CD4-positive, alpha-beta T cell treated with Interferon alpha-2 for 1 hour (primary cell): ENCODE measurements around the gene PHYHIPL.
A peak's percentile ranks its signal among the peaks of the same experiment; 100 is the strongest.
"Not testable (repeated sequence)": the region's sequence is repeated elsewhere in the genome, so short reads cannot be mapped to it uniquely, and the experiment has no call there.

Experiments
- DNase-seq, 2 donors: peaks; one replicate each; pipeline ENCODE4 v3.0.0-alpha.2; 2020 to 2022

The PHYHIPL gene

GRCh38 chr10:59206204-59206720 lies 29.8 kb downstream of the PHYHIPL start:
- no peak for DNase-seq

DNA sequence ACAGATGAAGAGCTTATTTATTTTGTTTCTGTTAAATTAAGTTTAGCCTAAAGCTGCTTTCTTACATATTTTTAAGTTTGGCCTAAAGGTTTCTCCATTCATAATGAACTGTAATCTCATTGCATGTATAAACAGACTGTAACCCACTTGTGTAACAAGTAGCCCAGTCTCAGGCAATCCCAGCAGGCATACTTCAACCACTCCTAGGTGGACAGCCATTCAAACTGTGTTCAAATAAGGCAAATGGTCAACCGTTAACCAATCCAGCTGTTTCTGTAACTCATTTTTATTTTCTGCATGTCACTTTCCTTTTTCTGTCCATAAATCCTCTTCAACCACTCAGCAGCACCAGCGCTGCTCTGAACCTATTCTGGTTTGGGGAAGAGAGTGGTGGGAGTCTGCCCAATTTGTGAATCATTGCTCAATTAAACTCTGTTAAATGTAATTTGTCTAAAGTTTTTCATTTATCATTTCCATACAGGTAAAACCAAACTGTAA lies 35.9 kb downstream of the PHYHIPL start:
- DNase-seq, result no peak

DNA sequence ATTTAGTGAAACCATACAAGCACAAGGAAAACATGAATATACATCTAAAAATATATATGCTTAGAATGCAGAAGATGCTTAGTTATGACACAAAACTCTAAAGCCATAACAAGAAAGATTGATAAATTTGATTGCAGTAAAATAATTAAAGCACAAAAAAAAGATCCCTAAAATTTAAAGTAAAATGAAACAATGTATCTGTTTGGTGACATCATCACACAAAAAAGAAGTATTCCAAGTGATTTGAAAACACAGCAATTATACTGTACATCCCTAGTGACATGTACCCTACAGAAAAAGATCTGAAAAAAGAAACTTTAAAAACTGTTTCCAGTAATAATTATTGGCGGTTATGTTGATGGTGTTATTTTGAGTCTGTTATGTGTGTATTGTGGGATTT lies 37.7 kb downstream of the PHYHIPL start:
- DNase-seq, result no peak

DNA sequence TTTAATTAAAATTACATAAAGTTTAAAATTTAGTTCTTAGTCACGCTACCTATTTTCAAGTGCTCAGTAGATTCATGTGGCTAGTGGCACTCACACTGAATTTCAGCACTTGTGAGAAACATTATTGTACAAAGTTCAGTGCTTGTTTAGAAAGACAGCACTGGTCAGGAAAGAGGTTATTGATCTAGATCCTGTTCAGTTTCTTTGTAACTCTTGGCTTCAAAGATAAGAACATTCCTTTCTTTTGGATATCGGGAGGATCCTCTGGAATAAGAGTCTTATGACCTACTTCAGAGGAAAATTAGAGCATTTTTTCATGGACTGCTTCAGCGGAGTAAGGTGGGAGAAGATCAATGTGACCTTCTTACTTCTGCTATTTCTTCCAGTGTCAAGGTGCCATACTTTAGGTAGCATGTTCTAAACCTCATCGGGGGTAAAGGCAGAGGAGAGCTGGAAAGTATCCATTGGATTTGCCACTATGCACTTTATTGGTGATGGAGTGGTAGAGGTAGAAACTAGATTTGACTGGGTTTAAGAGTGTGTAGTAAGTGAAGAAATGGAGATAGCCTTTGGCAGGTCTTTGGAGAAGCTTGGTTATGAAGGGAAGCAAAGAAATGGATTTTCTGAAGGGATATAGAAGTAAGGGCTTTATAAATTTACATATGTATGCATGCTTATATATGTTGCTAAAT lies 39.9 kb downstream of the PHYHIPL start:
- DNase-seq, result no peak

DNA sequence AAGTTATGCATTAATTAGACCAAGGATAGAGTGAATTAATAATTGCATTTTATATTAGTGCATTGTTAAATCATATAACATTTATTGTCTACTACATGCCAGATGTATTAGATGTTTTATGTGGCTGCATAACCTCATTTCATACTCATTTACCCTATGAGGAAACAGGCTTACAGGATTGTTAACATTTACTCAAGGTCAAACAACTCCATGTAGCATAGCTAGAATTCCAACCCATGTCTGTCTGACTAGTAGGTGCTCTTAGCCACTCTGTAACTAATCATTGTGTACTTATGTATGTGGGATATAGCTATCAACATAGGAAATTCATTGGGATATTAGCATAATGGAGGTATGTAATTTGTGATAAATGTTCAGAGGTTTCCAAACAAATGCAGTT lies 46.3 kb downstream of the PHYHIPL start:
- DNase-seq, result no peak

- not testable (repeated sequence) for DNase-seq
Measured at GRCh38 chr10:59223597-59223996, 47.2 kb downstream of the PHYHIPL start.

DNA sequence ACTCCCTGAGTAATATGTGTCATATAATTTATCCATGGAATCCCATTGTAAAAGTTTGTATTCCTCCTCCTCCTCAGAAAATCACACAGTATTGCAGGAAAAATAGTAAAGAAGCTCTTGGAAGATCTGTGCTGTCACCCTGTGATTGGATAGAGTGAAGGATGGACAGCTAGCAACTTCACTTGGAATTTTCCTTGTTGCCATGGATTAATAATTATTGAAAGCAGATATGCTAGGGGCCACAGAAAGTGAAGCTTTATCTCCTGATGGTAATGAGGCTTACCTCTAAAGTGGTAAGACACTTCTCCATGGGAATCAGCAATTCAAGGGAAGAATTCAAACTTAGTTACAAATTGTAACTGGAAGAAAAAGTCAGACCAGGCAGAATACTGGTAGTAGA lies 48.8 kb downstream of the PHYHIPL start:
- DNase-seq, result no peak

DNA sequence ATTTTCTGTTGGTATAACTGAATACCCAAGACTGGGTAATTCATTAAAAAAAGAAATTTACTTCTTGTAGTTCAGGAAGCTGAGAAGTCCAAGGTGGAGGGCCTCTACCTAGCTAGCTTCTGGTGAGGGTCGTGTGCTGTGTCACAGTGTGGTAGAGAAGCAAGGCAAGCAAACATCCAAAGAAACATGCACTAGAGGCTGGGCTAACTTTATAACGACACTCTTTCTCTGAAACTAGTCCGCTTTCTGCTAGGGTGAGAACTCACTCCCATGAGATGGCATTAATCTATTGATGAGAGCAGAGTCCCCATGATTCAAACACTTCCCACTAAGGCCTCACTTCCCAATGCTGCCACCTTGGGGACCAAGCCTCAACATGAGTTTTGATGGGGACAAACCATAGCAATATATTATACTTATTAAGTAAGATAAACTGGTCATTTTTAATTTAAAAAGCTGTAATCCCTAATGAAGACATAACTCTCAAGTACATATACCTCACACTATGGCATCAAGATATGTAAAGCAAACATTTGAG lies 50.8 kb downstream of the PHYHIPL start:
- DNase-seq, result no peak

DNA sequence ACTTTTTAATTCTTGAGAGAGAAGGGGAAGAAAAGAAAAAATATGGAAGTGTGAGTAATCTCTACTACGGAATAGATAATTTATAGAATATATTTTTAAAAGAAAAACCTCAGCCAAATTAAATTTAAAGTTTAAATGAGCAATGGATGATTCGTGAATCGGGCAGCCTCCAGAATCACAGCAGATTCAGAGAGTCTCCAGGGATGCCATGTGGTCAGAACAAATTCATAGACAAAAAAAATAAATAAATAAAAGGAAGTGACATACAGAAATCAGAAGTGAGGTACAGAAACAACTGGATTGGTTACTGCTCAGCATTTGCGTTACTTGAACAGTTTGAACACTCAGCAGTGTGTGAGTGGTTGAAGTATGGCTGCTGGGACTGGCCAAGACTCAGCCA lies 53.0 kb downstream of the PHYHIPL start:
- no peak for DNase-seq

DNA sequence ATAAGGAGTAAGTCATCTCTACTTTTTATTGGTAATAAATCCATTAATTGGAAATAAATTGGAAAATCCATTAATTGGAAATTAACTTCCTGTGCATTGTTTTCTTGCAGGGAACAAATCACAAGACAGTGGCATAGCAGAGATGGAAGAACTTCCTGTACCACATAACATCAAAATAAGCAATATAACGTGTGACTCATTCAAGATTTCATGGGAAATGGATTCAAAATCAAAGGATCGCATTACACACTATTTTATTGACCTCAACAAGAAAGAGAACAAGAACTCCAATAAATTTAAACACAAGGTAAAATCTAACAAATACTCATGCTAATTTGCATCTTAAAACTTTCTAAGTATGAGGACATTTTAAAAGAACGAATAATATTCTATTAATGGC lies 57.8 kb downstream of the PHYHIPL start:
- DNase-seq, result no peak

DNA sequence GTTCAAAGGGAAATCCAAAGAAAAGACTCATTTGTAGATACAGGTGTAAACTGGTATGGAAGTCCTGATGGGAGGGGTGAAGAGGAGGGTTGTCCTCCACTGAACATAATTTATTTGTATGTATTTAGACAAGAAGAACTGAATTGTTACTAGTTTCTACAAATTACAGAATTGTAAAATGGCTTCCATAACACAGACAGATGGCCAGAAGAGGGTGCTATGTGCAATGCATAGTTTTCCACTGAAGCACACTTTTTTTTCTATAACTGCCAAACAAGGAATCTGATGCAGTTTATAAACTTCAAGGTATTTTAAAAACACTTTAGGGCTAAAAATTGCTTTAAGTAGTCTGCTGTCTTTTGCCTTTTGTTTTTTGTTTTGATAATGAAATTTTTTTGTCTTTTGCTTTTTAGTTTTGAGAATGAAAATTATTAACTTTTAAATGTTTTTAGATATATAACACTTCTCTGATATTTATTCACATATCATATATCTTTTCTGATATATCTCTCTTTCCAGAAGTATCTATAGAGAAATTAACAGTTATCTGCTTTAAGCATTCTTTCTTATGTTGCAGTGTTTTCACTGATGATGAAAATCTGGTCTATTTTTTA lies 58.5 kb downstream of the PHYHIPL start:
- no peak for DNase-seq

DNA sequence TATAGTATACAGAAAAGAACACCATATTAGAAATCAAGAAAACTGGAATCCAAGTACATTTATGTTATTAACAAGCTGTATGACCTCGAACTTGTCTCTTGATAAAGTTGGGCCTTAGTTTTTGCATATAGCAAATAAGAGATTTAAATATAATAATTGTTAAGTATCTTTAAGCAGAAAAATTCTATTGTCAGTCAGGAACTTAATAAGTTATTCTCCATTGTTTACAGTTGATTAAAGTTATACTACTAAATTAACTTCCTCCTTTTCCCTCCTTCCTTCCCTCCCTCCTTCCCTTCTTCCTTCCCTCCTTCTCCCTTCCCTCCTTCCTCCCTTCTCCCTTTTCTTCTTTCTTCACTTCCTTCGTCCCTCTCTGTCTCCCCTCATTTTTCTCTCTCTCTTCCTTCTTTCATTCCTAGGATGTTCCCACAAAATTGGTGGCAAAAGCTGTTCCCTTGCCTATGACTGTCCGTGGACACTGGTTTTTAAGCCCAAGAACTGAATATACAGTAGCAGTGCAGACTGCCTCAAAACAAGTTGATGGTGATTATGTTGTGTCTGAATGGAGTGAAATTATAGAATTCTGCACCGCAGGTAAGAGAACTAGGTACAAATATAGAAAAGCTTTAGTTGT lies 59.7 kb downstream of the PHYHIPL start:
- no peak for DNase-seq

- no peak for DNase-seq
Measured at GRCh38 chr10:59237775-59238174, 61.3 kb downstream of the PHYHIPL start.

DNA sequence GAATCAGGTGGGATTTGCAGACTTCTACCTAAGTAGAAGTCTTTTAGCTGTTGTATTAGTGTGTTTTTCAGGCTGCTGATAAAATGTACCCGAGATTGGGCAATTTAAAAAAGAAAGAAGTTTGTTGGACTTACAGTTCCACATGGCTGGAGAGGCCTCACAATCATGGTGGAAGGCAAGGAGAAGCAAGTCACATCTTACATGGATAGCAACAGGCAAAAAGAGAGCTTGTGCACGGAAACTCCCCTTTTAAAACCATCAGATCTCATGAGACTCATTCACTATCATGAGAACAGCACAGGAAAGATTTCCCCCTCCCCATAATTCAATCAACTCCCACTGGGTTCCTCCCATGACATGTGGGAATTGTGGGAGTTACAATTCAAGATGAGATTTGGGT lies 62.7 kb downstream of the PHYHIPL start:
- not testable (repeated sequence) for DNase-seq

- peak in 1 of 2 donors; percentile 4 for DNase-seq
Measured at GRCh38 chr10:59240582-59241183, 64.2 kb downstream of the PHYHIPL start.

- no peak for DNase-seq
Measured at GRCh38 chr10:59242057-59242456, 65.6 kb downstream of the PHYHIPL start.

DNA sequence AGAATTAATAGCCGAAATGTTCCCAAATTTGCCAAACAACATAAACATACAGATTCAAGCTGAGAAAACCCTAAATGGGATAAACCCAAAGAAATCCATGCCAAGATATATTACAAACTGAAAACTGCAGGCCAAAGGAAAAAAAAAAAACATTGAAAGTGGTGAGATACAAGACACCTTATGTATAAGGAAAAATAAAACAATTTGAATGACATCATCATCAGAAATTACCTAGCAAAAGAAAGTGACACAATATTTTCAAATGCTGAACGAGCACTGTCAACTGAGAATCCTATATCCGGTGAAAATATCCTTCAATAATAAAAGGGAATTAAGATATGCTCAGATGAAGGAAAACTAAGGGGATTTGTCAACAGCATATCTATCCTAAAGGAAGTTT lies 66.5 kb downstream of the PHYHIPL start:
- DNase-seq, result no peak

DNA sequence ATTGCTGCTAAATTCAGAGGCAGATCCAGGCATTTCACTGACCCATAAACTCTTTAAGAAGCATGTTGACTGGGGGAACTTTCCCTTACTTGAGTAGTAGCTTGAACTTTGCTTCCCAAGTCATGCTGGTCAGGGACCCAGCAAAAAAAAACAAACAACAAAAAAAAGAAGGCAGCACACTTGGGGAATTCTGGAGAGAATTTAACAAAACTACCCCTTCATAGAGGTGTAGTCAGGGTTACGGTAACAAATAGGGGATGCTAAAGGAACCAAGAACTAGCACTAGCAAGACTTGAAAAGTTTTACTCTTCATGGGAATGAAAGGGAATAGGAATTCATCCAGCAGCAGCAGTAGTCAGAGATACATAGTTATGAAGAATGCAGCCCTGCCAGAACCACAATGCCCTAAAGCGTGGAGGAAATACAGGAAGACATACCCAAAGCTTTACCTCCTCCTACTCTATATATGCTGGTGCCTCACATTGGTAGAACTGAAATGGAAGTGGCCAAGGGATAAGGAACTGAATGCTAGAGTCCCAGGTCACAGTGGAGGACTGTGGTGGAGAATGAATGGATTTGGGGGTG lies 67.3 kb downstream of the PHYHIPL start:
- DNase-seq, result no peak

- DNase-seq, result no peak
Measured at GRCh38 chr10:59244871-59245270, 68.4 kb downstream of the PHYHIPL start.

DNA sequence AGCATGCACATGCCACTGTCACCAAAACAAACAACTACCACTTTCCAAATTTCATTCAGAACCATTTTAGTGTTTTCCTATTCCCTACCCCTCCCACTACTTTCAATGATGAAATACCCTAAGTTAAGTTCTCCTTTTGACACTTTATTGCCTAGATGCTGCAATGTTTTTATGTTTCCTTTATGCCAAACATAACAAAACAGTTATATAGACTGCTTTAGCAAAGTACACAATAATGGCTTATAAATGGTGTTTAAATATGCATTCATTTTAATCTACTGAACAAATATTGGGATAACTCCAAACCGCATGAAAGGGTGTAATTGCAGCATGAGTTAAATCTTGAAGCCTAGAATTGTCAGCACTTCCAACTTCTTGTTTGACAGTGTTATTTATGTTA lies 69.2 kb downstream of the PHYHIPL start:
- no peak for DNase-seq

- DNase-seq, result no peak
Measured at GRCh38 chr10:59252491-59252890, 76.0 kb downstream of the PHYHIPL start.

GRCh38 chr10:59255463-59255862 lies 79.0 kb downstream of the PHYHIPL start:
- no peak for DNase-seq

- no peak for DNase-seq
Measured at GRCh38 chr10:59257224-59257623, 80.8 kb downstream of the PHYHIPL start.
